CMK (cell line): ENCODE measurements around the gene OR10R2.
"Not testable (repeated sequence)": the region's sequence is repeated elsewhere in the genome, so short reads cannot be mapped to it uniquely, and the experiment has no call there.

Experiments
- DNase-seq: peaks from one replicate; pipeline ENCODE4 v3.0.0-alpha.2; 2010; ENCODE audit warnings: low read depth

OR10R2 gene

DNA sequence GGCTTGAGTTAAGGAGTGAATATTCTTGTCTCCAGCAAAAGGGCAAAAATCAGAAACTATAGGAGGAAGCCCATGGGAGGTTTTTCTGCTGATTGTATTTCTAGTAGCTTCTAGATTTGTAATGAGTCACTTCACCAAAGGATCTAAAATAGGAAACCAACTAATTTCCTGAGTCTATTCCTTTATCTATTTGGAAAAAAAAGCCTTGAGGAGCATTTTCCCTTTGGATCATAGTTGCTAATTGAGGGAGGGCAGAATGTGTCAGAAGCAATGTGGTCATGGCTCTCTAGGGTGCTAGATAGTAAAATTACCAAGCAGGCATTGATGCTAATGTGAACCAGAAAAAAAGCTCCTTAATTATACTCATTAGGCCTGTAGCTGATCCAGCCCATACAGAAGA lies at the start of gene OR10R2:
TSS of gene OR10R2 (plus strand) at position 301 of the 400 bp plus-strand sequence. CDS start 106 bp downstream, outside the sequence.
- no peak for DNase-seq

- DNase-seq, result no peak
Observed at GRCh38 chr1:158425027-158425426, 47.0 kb upstream of the OR10R2 start.

- DNase-seq, result no peak
Observed at GRCh38 chr1:158426137-158426536, 45.9 kb upstream of the OR10R2 start, which contains the start of gene OR10K2. TSS of gene OR10K2 (minus strand) at chr1:158426237. CDS start at chr1:158420866, 5,371 bp downstream.

- DNase-seq, result not testable (repeated sequence)
Observed at GRCh38 chr1:158430163-158430562, 41.9 kb upstream of the OR10R2 start.

DNA sequence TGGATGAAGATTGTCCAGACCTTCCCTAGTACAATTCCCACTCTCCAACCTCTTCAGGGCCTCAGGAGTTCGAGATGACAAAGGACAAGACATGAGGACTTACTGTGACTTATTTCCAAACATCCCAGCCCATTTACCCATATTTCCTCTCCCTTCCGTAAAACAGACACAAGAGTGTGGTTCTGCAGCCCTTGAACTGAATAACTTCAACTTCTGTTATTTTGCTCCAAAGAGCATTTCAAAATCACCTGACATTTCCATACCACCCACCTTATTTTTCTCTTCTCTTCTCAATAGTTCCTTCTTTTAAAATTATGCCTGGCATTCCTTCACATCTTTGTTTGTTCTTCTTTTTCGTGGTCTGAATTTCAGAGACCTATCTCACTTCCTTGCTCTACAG lies 37.3 kb upstream of the OR10R2 start:
- no peak for DNase-seq

- no peak for DNase-seq
Observed at GRCh38 chr1:158445376-158445775, 26.6 kb upstream of the OR10R2 start.

DNA sequence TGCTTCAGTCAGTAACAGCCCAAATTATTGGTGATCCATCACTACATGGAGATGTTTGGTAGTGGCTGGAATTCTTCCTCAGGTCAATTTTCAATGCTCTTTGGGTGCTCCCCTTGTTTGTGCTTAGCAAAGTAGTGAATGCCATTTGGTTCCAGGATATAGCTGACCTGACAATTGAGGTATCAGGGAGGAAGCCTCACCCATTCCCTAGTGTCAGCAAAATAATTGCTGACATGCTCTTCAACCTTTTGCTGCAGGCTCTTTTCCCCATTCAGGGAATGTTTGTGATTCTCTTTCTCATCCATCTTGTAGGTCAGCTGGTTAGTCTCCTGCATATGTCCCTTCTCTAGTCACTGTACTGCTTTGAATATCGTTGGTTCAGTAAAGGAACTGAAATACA lies 17.5 kb upstream of the OR10R2 start:
- no peak for DNase-seq

- no peak for DNase-seq
Observed at GRCh38 chr1:158457246-158457645, 14.8 kb upstream of the OR10R2 start.

DNA sequence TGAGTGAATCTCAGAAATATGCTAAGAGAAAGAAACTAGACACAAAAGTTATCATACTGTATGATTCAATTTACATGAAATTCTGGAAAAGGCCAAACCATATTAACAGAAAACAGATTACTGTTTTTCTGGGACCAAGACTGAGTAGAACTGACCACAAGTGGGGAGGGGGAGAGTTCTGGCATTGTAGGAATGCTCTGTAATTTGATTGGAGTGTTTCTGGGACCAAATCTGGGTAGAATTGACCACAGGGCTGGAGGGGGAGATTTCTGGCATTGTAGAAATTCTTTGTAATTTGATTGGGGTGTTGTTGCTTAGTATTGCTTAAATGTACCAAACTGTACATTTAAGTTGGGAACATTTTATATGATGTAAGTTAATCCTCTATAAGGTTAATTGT lies 13.8 kb upstream of the OR10R2 start:
- DNase-seq, result no peak

DNA sequence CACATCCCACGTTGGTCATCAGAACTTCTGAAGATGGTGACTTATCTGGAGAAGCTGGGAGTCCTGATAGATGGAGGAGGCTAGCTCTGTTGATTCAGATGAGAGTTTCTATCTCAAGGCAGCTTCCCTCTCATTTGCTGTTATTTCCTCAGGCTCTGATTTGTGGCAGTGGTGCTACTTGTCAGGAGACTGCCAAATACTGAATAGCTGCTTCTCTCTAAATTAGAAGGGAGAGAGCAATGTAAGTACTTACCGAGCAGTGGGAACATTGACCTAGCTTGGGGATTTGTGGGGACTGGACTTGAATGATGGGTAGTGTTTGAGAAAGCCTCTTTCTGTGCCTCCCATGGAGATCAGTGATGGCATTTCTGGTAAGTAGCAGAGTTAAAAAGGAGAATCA lies 10.5 kb upstream of the OR10R2 start, which contains the start of gene OR10K1:
TSS of gene OR10K1 (plus strand) at position 301 of the 400 bp plus-strand sequence. CDS start 3,728 bp downstream, outside the sequence.
- no peak for DNase-seq

DNA sequence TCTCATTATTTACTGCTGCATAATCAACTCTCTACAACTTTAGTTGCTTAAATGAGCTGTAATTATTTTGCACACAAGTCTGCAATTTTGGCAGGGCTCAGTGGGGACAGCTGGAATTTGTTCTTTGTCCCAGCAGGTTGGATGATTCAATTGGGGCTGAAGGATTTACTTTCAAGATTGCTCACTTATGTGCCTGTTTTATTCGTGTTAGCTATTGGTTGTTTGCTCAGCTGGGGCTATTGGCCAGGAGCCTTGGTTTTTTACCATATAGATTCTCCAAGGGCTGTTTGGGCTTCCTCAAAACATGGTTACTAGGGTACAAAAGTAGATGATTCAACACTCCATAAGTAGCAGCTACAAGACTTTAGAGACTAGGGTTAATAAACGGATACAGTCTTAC lies 13.4 kb downstream of the OR10R2 start:
- DNase-seq, result no peak

DNA sequence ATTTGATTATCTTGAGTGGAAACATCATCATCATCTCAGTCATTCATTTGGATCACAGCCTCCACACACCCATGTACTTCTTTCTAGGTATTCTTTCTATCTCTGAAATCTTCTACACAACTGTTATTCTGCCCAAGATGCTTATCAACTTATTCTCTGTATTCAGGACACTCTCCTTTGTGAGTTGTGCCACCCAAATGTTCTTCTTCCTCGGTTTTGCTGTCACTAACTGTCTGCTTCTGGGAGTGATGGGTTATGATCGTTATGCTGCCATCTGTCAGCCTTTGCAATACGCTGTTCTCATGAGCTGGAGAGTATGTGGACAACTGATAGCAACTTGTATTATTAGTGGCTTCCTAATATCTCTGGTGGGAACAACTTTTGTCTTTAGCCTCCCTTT lies 19.3 kb downstream of the OR10R2 start:
- no peak for DNase-seq

DNA sequence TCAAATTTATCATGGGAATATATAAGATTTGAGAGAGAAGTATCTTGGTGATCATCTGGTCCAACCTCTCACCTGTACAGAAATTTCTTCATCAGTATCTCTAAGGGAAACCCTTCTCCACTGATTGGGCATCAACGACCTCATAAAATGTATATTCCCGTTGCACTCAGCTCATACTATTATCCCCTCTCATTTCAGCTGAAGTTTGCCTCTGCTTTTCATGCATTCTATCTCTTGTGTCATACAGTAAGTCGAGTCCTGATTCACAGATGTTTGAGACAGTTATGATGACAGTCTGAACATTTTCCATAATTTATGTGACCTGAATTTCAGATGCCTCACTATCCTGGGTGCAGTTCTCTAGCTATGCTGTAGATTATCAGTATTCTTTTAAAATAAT lies 21.0 kb downstream of the OR10R2 start:
- DNase-seq, result no peak

GRCh38 chr1:158494796-158495195 lies 22.8 kb downstream of the OR10R2 start:
- no peak for DNase-seq

- DNase-seq, result no peak
Observed at GRCh38 chr1:158496374-158496773, 24.4 kb downstream of the OR10R2 start.

GRCh38 chr1:158506369-158506987 lies 34.5 kb downstream of the OR10R2 start:
- peak; percentile 1 for DNase-seq

DNA sequence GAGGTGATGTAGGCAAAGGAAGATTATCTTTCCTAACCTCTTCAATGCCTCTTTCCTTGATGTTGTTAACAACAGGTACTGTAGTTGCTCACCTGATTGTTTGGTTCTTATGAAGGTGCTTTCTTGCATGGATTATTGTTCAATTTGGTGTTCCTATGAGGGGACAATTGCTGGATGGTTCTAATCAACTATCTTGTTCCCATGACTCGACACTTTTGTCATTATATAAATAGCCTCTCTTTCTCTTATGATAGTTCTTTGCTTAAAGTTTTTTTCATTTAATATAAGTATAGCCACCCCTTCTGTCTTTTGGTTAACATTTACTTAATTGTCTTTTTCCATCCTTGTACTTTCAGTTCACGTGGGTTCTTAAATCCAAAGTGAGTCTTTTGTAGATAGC lies 35.5 kb downstream of the OR10R2 start:
- no peak for DNase-seq

GRCh38 chr1:158509471-158510156 lies 37.6 kb downstream of the OR10R2 start:
- no peak for DNase-seq

DNA sequence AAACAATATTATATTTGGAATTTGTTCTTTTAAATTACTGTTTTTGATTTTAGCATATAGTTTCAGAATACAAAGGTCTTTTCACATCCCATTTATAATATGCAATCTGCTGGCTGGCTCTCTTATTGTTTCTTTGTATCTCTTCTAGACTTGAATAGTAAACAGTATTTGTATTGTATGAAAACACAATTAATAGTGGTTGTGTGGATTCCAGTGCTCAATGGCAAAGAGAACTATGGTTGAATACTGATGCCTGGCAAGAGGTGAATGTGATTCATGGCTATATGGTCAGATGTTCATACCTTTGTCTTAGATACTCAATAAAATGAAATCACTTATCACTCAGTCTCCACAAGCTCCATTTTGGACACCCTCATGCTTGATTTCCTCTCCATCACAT lies 44.9 kb downstream of the OR10R2 start:
- DNase-seq, result no peak

- DNase-seq, result no peak
Observed at GRCh38 chr1:158520021-158520420, 48.0 kb downstream of the OR10R2 start.

DNA sequence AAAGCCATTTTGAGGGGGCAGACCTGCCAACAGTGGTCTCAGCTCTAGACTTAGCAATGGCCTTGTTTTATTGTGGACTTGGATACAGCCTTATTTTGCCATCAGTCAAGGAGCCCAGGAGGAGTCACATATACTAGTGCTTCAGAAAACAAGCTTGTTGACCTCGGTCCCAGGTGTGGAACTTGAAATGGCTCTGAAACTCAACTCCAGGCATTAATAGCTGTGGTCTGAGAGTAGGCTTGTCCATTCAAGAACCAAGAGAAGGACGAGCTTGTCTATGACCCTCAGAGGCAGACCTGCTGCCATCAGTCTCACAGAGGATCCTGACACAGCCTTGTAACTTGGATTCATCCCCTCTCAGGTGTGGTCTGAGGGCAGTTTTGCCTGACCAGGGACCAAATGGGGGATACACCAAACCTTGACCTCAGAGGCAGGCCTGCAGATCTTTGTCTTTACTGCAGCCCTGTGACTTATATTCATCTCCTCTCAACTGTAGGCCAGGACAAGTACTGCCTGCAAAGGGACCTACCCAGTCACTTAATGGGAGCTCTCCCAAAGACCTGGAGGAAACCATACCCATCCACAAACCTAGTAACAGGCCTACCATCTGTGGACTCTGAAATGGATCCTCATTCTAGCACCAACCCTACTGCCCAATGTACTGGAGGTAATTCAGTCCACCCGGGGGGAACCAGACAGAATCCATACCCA lies 49.1 kb downstream of the OR10R2 start:
- no peak for DNase-seq

- DNase-seq, result no peak
Observed at GRCh38 chr1:158521666-158522058, 49.6 kb downstream of the OR10R2 start.

- DNase-seq, result no peak
Observed at GRCh38 chr1:158527190-158527815, 55.3 kb downstream of the OR10R2 start.
